GM12892 (cell line): ENCODE measurements around the gene MMP2.

Experiments
- POLR2A ChIP-seq: IDR thresholded peaks from 2 replicates; pipeline ENCODE4 v1.6.1; 2011; ENCODE audit warnings: low read depth, low read length, control low read depth
- POLR2AphosphoS5 ChIP-seq: IDR thresholded peaks from 2 replicates; pipeline ENCODE4 v1.6.1; 2011; ENCODE audit warnings: low read depth, low read length, control low read depth

DNA sequence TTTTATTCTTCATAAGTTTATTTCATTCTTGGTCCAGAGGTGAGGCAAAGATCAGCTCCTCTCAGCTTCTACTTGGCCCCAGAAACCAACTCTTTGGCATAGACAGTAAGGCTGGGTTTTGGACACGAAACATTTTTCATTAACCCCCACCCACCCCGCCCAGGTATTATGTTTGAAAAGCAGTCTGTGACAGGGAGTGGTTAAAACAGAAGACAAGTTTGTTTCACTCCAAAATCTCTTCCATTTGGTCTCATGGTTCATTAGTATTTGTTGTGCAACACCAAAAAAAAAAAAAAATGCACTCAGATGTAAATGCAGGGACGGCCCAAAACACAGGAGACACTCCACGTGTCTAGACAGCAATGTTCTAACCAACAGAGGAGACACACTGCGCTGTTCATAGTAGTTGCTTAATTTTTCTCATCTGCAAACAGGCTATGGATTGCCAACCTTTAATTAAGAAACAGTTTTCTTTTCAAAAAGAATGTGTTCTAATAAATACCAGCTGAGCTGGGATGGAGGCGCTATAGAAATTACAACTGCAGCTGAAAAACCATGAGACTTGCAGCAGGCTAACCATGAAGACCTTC, 39.8 kb upstream of the MMP2 start:
- TF ChIP-seq POLR2A (no peak), POLR2AphosphoS5 (no peak)
